ENCODE measurements around the gene EPB41L1.

The EPB41L1 gene

GRCh38 chr20:36264426-36265246 is 110.1 kb downstream of the EPB41L1 start:
- TF ChIP-seq CTCF (conservative IDR thresholded peaks at IDR 0.05; ENCODE audit: low read depth) = no peak
- DNase-seq (ENCODE audit: low spot score) = no peak
- POLR2A ChIA-PET (ENCODE audit: low non-redundant PET) = no interaction called here
- CTCF ChIA-PET = interaction anchor here (0.7 to 2.1 kb wide), 2 partner anchors 9 to 236 kb away, joined by 3 to 8 read pairs; no protein-coding TSS in a partner anchor
- no peak overlapping the region for H3K27ac ChIP-seq

DNA sequence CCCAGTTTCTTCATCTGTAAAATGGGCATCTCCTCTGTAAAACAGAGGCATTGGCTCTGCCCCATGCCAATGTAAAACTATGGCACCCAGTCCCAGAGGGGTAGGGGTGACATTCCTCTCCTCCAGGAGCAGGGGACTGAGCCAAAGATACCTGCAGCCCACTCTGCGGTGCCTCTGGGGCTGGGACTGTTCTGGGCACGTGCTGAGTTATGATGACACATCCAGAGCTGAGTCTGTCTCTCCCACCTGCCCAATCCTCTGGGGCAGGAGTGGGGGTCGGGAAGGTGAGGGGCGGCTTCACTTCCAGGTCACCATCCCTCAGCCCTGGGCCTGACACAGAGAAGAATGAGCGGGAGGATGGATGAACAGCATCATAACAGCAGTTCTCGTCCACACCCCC is 111.6 kb downstream of the EPB41L1 start:
- ChIA-PET CTCF (interaction anchor here (0.6 kb wide), 2 partner anchors 334 to 896 kb away, joined by 3 to 4 read pairs; no protein-coding TSS in a partner anchor), POLR2A (ENCODE audit: low non-redundant PET) (no interaction called here)
- H3K27ac ChIP-seq = no peak overlapping the region
- DNase-seq (ENCODE audit: low spot score) = no peak
- no peak for TF ChIP-seq CTCF (conservative IDR thresholded peaks at IDR 0.05; ENCODE audit: low read depth)

DNA sequence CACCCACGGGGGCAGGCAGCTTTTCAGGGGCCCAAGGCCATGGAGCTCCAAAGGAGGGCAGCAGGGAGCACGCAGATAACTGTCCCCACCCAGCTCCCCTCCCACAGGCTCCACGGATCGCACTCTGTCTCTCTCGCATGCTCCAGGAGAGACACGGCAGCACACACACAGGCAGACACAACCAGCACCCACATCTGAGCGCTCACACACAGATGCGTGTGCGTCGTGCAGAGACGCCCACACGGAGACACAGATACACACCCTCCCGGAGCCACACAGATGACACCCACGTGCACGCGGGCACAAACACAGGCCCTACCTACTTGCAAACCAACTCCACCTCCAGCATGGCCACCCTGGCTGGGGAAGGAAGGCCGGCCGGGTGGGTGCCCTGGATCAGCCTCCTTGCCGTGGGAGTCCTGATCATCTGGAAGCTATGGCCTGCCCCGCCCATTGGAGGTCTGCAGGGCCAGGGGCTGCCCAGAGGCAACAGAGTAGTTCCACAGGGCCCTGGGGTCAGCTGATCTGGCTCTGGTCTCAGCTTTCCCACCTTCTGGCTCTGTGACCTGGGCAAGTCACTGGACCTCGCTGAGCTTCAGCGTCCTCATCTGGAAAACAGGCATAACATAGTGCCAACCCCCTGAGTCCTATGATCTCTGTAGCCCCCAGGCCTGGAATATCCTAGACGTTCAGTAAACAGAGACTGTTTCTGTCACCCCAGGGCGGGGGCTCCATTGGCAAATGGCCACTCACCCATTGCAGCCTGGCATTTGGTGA is 113.3 kb downstream of the EPB41L1 start:
- CTCF ChIA-PET = interaction anchor here (0.5 to 2.1 kb wide), 8 partner anchors 9 to 828 kb away, joined by 3 to 11 read pairs (median 4); partner anchors contain the start of gene RBL1
- DNase-seq (ENCODE audit: low spot score) = no peak
- POLR2A ChIA-PET (ENCODE audit: low non-redundant PET) = no interaction called here
- no peak overlapping the region for H3K27ac ChIP-seq
- no peak for TF ChIP-seq CTCF (conservative IDR thresholded peaks at IDR 0.05; ENCODE audit: low read depth)

DNA sequence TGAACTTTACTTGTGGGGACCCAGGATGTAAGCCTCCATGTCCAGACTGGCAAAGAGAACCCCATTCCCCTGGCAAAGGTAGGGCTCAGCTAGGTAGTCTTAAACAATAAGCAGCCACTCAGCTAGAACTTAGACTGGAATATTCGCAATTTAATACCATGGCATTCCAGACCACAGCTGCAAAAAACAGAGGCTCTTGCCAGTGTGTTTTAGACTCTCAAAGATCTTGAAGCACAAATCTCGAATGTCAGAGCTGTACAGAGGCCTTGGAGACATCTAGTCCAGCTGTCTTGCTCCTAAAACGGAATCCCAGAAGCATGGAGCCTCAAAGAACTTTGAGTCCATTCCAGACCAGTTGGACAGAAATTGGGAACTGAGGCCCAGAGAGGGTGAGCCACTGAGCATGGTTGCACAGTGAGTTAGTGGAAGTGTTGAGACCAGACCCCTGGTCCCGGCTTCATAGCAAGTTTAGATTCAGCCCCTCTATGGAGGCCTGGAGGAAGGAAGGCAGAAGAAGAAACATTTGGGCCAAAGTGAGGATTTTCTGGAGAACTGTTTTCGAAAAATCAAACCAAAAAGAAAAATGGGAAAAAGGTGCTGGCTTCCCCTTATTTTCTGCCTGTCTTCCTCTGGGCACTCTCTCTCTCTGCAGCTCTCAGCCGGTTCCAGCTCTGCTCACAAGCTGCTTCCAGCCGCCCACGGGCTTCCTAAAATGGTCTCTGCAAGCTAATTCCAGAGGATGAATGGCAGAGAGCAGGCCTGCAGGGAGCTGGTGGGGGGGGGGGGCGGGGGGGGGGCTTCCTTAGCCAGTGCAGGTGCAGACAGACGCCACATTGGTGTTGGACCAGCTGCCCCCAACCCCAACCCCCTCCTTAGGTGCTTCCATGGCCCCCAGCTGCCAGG is 114.2 kb downstream of the EPB41L1 start:
- H3K27ac ChIP-seq = no peak overlapping the region
- DNase-seq (ENCODE audit: low spot score) = no peak
- ChIA-PET POLR2A (ENCODE audit: low non-redundant PET) (no interaction called here), CTCF (interaction anchor here (0.5 to 2.1 kb wide), 9 partner anchors 11 to 1063 kb away, joined by 3 to 11 read pairs (median 4); partner anchors contain the start of gene RBL1)
- no peak for TF ChIP-seq CTCF (conservative IDR thresholded peaks at IDR 0.05; ENCODE audit: low read depth)

GRCh38 chr20:36269507-36269906 is 115.0 kb downstream of the EPB41L1 start:
- CTCF ChIA-PET = interaction anchor here (1.1 to 2.1 kb wide), 2 partner anchors 11 to 170 kb away, joined by 3 to 11 read pairs; no protein-coding TSS in a partner anchor
- POLR2A ChIA-PET (ENCODE audit: low non-redundant PET) = no interaction called here
- H3K27ac ChIP-seq = no peak overlapping the region
- DNase-seq (ENCODE audit: low spot score) = no peak
- no peak for TF ChIP-seq CTCF (conservative IDR thresholded peaks at IDR 0.05; ENCODE audit: low read depth)

Measured in RWPE1 (cell line).